NOMO-1 treated with dmso at 0.1 percent for 144 hours (cell line): ENCODE results near the gene CEP164.
"Not testable (repeated sequence)": the region's sequence is repeated elsewhere in the genome, so short reads cannot be mapped to it uniquely, and the experiment has no call there.

ENCODE experiments used
- DNase-seq: peaks from one replicate; lab custom pipeline; 2025; ENCODE audit not compliant: unreplicated experiment; lab: John Stamatoyannopoulos, UW

Gene CEP164

GRCh38 chr11:117303646-117304315 lies 23.9 kb upstream of the CEP164 start:
- no peak for DNase-seq

- no peak for DNase-seq
These were observed 22.5 kb upstream of the CEP164 start for GRCh38 chr11:117305145-117305544.

GRCh38 chr11:117309310-117309709 lies 18.3 kb upstream of the CEP164 start:
- DNase-seq = no peak

GRCh38 chr11:117313091-117313490 lies 14.6 kb upstream of the CEP164 start:
- DNase-seq = peak; percentile 32

GRCh38 chr11:117313828-117314768 lies 13.6 kb upstream of the CEP164 start:
- no peak for DNase-seq

- DNase-seq = peak; percentile 23
These were observed 12.8 kb upstream of the CEP164 start for GRCh38 chr11:117314840-117315239.

GRCh38 chr11:117315285-117316196 lies 12.1 kb upstream of the CEP164 start:
- DNase-seq = no peak

- peak; percentile 15 for DNase-seq
These were observed 11.3 kb upstream of the CEP164 start, which contains the start of gene BACE1 for GRCh38 chr11:117316197-117316961. TSS of gene BACE1 (minus strand) at chr11:117316256. CDS start at chr11:117315795, 461 bp downstream.

- no peak for DNase-seq
These were observed 8.9 kb upstream of the CEP164 start for GRCh38 chr11:117318738-117319137.

GRCh38 chr11:117319214-117319840 lies 8.3 kb upstream of the CEP164 start:
- no peak for DNase-seq

GRCh38 chr11:117327255-117327566 lies 443 bp upstream of the CEP164 start:
- not testable (repeated sequence) for DNase-seq

GRCh38 chr11:117328375-117329010 lies 839 bp downstream of the CEP164 start:
- DNase-seq = no peak

- no peak for DNase-seq
These were observed 5.2 kb downstream of the CEP164 start for GRCh38 chr11:117332843-117333242.

GRCh38 chr11:117333917-117334316 lies 6.3 kb downstream of the CEP164 start:
- no peak for DNase-seq

- DNase-seq = no peak
These were observed 7.2 kb downstream of the CEP164 start for GRCh38 chr11:117334896-117335295.

- DNase-seq = no peak
These were observed 7.7 kb downstream of the CEP164 start for GRCh38 chr11:117335399-117335798.

GRCh38 chr11:117337076-117337475 lies 9.4 kb downstream of the CEP164 start:
- DNase-seq = no peak

- DNase-seq = no peak
These were observed 17.4 kb downstream of the CEP164 start for GRCh38 chr11:117345039-117345438.

GRCh38 chr11:117354550-117354949 lies 26.9 kb downstream of the CEP164 start:
- no peak for DNase-seq
